NCI-H345 treated with DMSO at 0.1 percent for 48 hours (cell line): Measurements from ENCODE around the gene MLLT1.

Experiments used
- DNase-seq: peaks from one replicate; lab custom pipeline; 2025; ENCODE audit not compliant: unreplicated experiment; lab: John Stamatoyannopoulos, UW

Gene MLLT1

GRCh38 chr19:6275170-6275744 is 4.5 kb downstream of the MLLT1 start:
- no peak for DNase-seq

GRCh38 chr19:6274756-6275155 is 5.0 kb downstream of the MLLT1 start:
- DNase-seq: no peak

GRCh38 chr19:6273701-6274601 is 5.8 kb downstream of the MLLT1 start:
- no peak for DNase-seq

GRCh38 chr19:6272913-6273600 is 6.7 kb downstream of the MLLT1 start:
- no peak for DNase-seq

- DNase-seq: no peak
Measured at GRCh38 chr19:6272411-6272791, 7.4 kb downstream of the MLLT1 start.

GRCh38 chr19:6271721-6272410 is 7.9 kb downstream of the MLLT1 start:
- DNase-seq: no peak

GRCh38 chr19:6271251-6271650 is 8.5 kb downstream of the MLLT1 start:
- DNase-seq: no peak

- no peak for DNase-seq
Measured at GRCh38 chr19:6270822-6271221, 9.0 kb downstream of the MLLT1 start.

- DNase-seq: no peak
Measured at GRCh38 chr19:6270076-6270745, 9.6 kb downstream of the MLLT1 start.

GRCh38 chr19:6269101-6269886 is 10.5 kb downstream of the MLLT1 start:
- no peak for DNase-seq

GRCh38 chr19:6268382-6268771 is 11.4 kb downstream of the MLLT1 start:
- DNase-seq: no peak

- no peak for DNase-seq
Measured at GRCh38 chr19:6267552-6268381, 12.0 kb downstream of the MLLT1 start.

- DNase-seq: no peak
Measured at GRCh38 chr19:6264803-6265202, 15.0 kb downstream of the MLLT1 start.

- no peak for DNase-seq
Measured at GRCh38 chr19:6263735-6264444, 15.9 kb downstream of the MLLT1 start.

GRCh38 chr19:6263306-6263705 is 16.5 kb downstream of the MLLT1 start:
- DNase-seq: no peak

GRCh38 chr19:6262519-6262918 is 17.3 kb downstream of the MLLT1 start:
- DNase-seq: no peak

- no peak for DNase-seq
Measured at GRCh38 chr19:6261883-6262282, 17.9 kb downstream of the MLLT1 start.

- no peak for DNase-seq
Measured at GRCh38 chr19:6260912-6261650, 18.7 kb downstream of the MLLT1 start.
